ENCODE data around the gene PTGES3.
"Not testable (repeated sequence)": the region's sequence is repeated elsewhere in the genome, so short reads cannot be mapped to it uniquely, and the experiment has no call there.

Gene PTGES3

GRCh38 chr12:56688129-56688845 is at the start of gene PTGES3:
TSS of gene PTGES3 (minus strand) at chr12:56688284. CDS start at chr12:56687999, 285 bp downstream.
- DNase-seq (ENCODE audit: low spot score): peak; percentile 99

GRCh38 chr12:56728139-56728861 is 40.2 kb upstream of the PTGES3 start:
- no peak for DNase-seq (ENCODE audit: low spot score)

- not testable (repeated sequence) for DNase-seq (ENCODE audit: low spot score)
Measured at GRCh38 chr12:56726196-56726675, 38.2 kb upstream of the PTGES3 start.

GRCh38 chr12:56725723-56726102 is 37.6 kb upstream of the PTGES3 start:
- no peak for DNase-seq (ENCODE audit: low spot score)

- DNase-seq (ENCODE audit: low spot score): peak; percentile 99
Measured at GRCh38 chr12:56724972-56725722, 37.1 kb upstream of the PTGES3 start, which contains the start of gene NACA. TSS of gene NACA (minus strand) at chr12:56725299. CDS start at chr12:56724521, 778 bp downstream.

GRCh38 chr12:56724701-56724971 is 36.6 kb upstream of the PTGES3 start:
- DNase-seq (ENCODE audit: low spot score): no peak

GRCh38 chr12:56723889-56724700 is 36.0 kb upstream of the PTGES3 start:
- no peak for DNase-seq (ENCODE audit: low spot score)

GRCh38 chr12:56723352-56723751 is 35.3 kb upstream of the PTGES3 start:
- no peak for DNase-seq (ENCODE audit: low spot score)

- no peak for DNase-seq (ENCODE audit: low spot score)
Measured at GRCh38 chr12:56722832-56723231, 34.7 kb upstream of the PTGES3 start.

- DNase-seq (ENCODE audit: low spot score): no peak
Measured at GRCh38 chr12:56721721-56722120, 33.6 kb upstream of the PTGES3 start.

- no peak for DNase-seq (ENCODE audit: low spot score)
Measured at GRCh38 chr12:56721216-56721615, 33.1 kb upstream of the PTGES3 start.

GRCh38 chr12:56720731-56721151 is 32.7 kb upstream of the PTGES3 start:
- no peak for DNase-seq (ENCODE audit: low spot score)

GRCh38 chr12:56719056-56719455 is 31.0 kb upstream of the PTGES3 start:
- DNase-seq (ENCODE audit: low spot score): no peak

GRCh38 chr12:56718636-56719035 is 30.6 kb upstream of the PTGES3 start:
- no peak for DNase-seq (ENCODE audit: low spot score)

- DNase-seq (ENCODE audit: low spot score): no peak
Measured at GRCh38 chr12:56718149-56718548, 30.1 kb upstream of the PTGES3 start.

GRCh38 chr12:56716933-56717880 is 29.1 kb upstream of the PTGES3 start:
- DNase-seq (ENCODE audit: low spot score): no peak

GRCh38 chr12:56716458-56716857 is 28.4 kb upstream of the PTGES3 start:
- no peak for DNase-seq (ENCODE audit: low spot score)

- no peak for DNase-seq (ENCODE audit: low spot score)
Measured at GRCh38 chr12:56715798-56716197, 27.7 kb upstream of the PTGES3 start.

- no peak for DNase-seq (ENCODE audit: low spot score)
Measured at GRCh38 chr12:56714431-56714929, 26.4 kb upstream of the PTGES3 start.

GRCh38 chr12:56713345-56713744 is 25.3 kb upstream of the PTGES3 start:
- no peak for DNase-seq (ENCODE audit: low spot score)

Measured in COLO829 (cell line).